GM21529 (cell line): Measurements from ENCODE around the gene ANO10.
"Not testable (repeated sequence)": the region's sequence is repeated elsewhere in the genome, so short reads cannot be mapped to it uniquely, and the experiment has no call there.

Experiments used
- ATAC-seq: cut with Tn5 transposase; IDR thresholded peaks from one replicate; pipeline ENCODE4 v1.9.1; 2021; ENCODE audit not compliant: unreplicated experiment

Gene ANO10

GRCh38 chr3:43621656-43622432 is at the start of gene ANO10:
TSS of gene ANO10 (minus strand) at chr3:43622011. CDS start at chr3:43605852, 16,159 bp downstream.
- peak; percentile 95 for ATAC-seq

GRCh38 chr3:43670635-43671522 is 49.1 kb upstream of the ANO10 start:
- ATAC-seq: no peak

GRCh38 chr3:43665011-43665410 is 43.2 kb upstream of the ANO10 start:
- not testable (repeated sequence) for ATAC-seq

- not testable (repeated sequence) for ATAC-seq
These were observed 39.6 kb upstream of the ANO10 start for GRCh38 chr3:43661376-43661775.

GRCh38 chr3:43659250-43659880 is 37.6 kb upstream of the ANO10 start:
- no peak for ATAC-seq

GRCh38 chr3:43656390-43656789 is 34.6 kb upstream of the ANO10 start:
- ATAC-seq: not testable (repeated sequence)

GRCh38 chr3:43650345-43650744 is 28.5 kb upstream of the ANO10 start:
- ATAC-seq: no peak

- no peak for ATAC-seq
These were observed 27.7 kb upstream of the ANO10 start for GRCh38 chr3:43649365-43649968.

GRCh38 chr3:43648957-43649356 is 27.1 kb upstream of the ANO10 start:
- ATAC-seq: no peak

- no peak for ATAC-seq
These were observed 25.7 kb upstream of the ANO10 start for GRCh38 chr3:43647331-43648166.

- ATAC-seq: no peak
These were observed 22.6 kb upstream of the ANO10 start for GRCh38 chr3:43644443-43644842.

- no peak for ATAC-seq
These were observed 19.7 kb upstream of the ANO10 start for GRCh38 chr3:43641306-43642114.

- no peak for ATAC-seq
These were observed 18.9 kb upstream of the ANO10 start for GRCh38 chr3:43640681-43641080.

- ATAC-seq: peak; percentile 42
These were observed 17.0 kb upstream of the ANO10 start for GRCh38 chr3:43638594-43639447.

GRCh38 chr3:43637702-43638101 is 15.9 kb upstream of the ANO10 start:
- no peak for ATAC-seq

GRCh38 chr3:43632986-43633385 is 11.2 kb upstream of the ANO10 start:
- ATAC-seq: no peak

- no peak for ATAC-seq
These were observed 10.5 kb upstream of the ANO10 start for GRCh38 chr3:43632269-43632733.

GRCh38 chr3:43629741-43630140 is 7.9 kb upstream of the ANO10 start:
- no peak for ATAC-seq
